ENCODE data around the gene ZBTB20.

DNA sequence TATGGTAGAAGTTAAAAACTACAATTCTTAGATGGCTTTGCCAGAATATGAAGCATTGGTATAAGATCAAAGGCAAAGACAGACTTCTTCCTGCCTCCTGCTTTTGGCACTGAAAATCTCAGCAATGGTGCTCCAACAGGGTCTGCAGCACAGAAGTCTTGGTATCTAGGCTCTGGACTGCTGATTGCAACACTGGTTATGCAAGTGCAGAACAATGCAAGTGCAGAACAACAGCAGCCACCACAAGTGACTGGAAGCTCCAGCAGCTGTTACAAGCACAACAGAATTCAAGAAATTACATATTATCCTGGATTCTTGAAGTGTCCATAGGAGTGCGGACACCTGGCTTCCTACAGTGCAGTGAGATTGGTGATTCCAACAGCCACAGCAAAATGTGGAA is 33.7 kb downstream of the ZBTB20 start:
- no peak for TF ChIP-seq ISL1 (CRISPR knock-in tag; IDR thresholded peaks at IDR 0.05)
- TF ChIP-seq, protein P1, sequence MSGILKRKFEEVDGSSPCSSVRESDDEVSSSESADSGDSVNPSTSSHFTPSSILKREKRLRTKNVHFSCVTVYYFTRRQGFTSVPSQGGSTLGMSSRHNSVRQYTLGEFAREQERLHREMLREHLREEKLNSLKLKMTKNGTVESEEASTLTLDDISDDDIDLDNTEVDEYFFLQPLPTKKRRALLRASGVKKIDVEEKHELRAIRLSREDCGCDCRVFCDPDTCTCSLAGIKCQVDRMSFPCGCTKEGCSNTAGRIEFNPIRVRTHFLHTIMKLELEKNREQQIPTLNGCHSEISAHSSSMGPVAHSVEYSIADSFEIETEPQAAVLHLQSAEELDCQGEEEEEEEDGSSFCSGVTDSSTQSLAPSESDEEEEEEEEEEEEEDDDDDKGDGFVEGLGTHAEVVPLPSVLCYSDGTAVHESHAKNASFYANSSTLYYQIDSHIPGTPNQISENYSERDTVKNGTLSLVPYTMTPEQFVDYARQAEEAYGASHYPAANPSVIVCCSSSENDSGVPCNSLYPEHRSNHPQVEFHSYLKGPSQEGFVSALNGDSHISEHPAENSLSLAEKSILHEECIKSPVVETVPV (CRISPR knock-in tag; IDR thresholded peaks at IDR 0.05), result no peak
- TF ChIP-seq, protein P2, sequence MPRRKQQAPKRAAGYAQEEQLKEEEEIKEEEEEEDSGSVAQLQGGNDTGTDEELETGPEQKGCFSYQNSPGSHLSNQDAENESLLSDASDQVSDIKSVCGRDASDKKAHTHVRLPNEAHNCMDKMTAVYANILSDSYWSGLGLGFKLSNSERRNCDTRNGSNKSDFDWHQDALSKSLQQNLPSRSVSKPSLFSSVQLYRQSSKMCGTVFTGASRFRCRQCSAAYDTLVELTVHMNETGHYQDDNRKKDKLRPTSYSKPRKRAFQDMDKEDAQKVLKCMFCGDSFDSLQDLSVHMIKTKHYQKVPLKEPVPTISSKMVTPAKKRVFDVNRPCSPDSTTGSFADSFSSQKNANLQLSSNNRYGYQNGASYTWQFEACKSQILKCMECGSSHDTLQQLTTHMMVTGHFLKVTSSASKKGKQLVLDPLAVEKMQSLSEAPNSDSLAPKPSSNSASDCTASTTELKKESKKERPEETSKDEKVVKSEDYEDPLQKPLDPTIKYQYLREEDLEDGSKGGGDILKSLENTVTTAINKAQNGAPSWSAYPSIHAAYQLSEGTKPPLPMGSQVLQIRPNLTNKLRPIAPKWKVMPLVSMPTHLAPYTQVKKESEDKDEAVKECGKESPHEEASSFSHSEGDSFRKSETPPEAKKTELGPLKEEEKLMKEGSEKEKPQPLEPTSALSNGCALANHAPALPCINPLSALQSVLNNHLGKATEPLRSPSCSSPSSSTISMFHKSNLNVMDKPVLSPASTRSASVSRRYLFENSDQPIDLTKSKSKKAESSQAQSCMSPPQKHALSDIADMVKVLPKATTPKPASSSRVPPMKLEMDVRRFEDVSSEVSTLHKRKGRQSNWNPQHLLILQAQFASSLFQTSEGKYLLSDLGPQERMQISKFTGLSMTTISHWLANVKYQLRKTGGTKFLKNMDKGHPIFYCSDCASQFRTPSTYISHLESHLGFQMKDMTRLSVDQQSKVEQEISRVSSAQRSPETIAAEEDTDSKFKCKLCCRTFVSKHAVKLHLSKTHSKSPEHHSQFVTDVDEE (CRISPR knock-in tag; IDR thresholded peaks at IDR 0.05), result no peak
- TF ChIP-seq, protein P3, sequence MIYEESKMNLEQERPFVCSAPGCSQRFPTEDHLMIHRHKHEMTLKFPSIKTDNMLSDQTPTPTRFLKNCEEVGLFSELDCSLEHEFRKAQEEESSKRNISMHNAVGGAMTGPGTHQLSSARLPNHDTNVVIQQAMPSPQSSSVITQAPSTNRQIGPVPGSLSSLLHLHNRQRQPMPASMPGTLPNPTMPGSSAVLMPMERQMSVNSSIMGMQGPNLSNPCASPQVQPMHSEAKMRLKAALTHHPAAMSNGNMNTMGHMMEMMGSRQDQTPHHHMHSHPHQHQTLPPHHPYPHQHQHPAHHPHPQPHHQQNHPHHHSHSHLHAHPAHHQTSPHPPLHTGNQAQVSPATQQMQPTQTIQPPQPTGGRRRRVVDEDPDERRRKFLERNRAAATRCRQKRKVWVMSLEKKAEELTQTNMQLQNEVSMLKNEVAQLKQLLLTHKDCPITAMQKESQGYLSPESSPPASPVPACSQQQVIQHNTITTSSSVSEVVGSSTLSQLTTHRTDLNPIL (CRISPR knock-in tag; IDR thresholded peaks at IDR 0.05; ENCODE audit: low read depth), result no peak
- TF ChIP-seq ZFP30 (CRISPR knock-in tag; IDR thresholded peaks at IDR 0.05), result no peak
- no peak for TF ChIP-seq SNAI2 (CRISPR knock-in tag; IDR thresholded peaks at IDR 0.05)
- TF ChIP-seq RARB (CRISPR knock-in tag; IDR thresholded peaks at IDR 0.05), result no peak
- TF ChIP-seq ZFP3 (CRISPR knock-in tag; IDR thresholded peaks at IDR 0.05), result no peak
- no peak for TF ChIP-seq TCF4 (CRISPR knock-in tag; IDR thresholded peaks at IDR 0.05; ENCODE audit: borderline replicate concordance)
- TF ChIP-seq CSDC2 (CRISPR knock-in tag; IDR thresholded peaks at IDR 0.05), result no peak
- TF ChIP-seq BACH2 (CRISPR knock-in tag; IDR thresholded peaks at IDR 0.05; ENCODE audit: borderline replicate concordance), result no peak
- TF ChIP-seq, protein P4, sequence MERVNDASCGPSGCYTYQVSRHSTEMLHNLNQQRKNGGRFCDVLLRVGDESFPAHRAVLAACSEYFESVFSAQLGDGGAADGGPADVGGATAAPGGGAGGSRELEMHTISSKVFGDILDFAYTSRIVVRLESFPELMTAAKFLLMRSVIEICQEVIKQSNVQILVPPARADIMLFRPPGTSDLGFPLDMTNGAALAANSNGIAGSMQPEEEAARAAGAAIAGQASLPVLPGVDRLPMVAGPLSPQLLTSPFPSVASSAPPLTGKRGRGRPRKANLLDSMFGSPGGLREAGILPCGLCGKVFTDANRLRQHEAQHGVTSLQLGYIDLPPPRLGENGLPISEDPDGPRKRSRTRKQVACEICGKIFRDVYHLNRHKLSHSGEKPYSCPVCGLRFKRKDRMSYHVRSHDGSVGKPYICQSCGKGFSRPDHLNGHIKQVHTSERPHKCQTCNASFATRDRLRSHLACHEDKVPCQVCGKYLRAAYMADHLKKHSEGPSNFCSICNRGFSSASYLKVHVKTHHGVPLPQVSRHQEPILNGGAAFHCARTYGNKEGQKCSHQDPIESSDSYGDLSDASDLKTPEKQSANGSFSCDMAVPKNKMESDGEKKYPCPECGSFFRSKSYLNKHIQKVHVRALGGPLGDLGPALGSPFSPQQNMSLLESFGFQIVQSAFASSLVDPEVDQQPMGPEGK (CRISPR knock-in tag; IDR thresholded peaks at IDR 0.05; ENCODE audit: borderline replicate concordance), result no peak
- no peak for TF ChIP-seq ARNTL (CRISPR knock-in tag; IDR thresholded peaks at IDR 0.05; ENCODE audit: borderline replicate concordance, low read depth)

Data from SK-N-SH treated with all-trans-retinoic acid at 6 μM for 48 hours (cell line).